ENCODE results near the gene NHERF1. TPM values are rescaled to one million over a fixed set of nuclear protein-coding genes. Genes with fewer than 3 reads are reported as not detected.

The NHERF1 gene
- total and polyA plus RNA-seq, 2 donors (not counting 1 experiment from before 2014, with no cell fraction given): 56.2 to 81.8 TPM

DNA sequence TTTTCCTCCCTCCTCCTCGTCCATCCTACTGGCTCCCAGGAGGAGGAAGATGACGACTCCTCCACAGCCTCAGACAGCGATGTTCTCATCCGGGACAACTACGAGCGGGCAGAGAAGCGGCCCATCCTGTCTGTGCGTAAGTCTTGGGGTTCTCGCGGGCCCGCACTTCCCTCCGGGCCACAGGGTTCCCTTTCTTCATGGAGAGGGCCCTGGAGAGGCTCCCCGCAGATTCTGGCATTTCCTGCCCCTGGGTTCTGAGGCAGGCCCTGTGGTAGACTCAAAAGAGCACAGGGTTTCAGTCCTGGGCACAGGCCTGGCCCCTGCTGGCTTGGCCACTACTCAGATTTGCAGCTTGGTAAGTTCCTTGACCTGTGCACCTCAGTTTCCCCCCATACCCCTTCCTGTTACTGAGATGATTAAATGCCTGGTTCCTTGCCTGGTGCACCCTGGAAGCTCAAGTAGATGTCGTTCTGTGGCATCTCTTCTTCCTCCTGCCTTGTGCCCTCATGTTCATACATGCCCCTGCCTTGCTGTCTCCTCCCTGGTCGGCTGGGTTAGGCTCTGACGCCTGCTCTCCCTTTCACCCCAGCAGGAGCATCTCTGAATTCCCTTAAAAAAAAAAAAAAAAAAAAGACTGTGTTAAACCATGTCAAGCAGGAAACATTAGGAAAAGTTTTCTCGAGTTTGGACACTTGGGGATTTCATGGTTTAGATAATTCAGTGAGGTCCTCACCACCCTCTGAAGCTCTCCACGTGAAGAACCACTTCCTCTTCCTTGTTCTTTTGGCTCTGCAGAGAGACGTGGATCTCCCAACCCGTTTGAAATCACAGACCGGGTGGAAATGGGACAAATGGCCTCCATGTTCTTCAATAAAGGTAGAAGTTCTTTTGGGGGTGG is 42.0 kb downstream of the NHERF1 start:
- intact Hi-C loops (cut with micrococcal nuclease): loop anchor here (1.0 kb wide), 1 partner anchor 75 kb away; no protein-coding TSS in a partner anchor
- Histone ChIP-seq H2AFZ (ENCODE audit: insufficient read depth, low read depth, low read length, poor library complexity, severe bottlenecking) (no peak overlapping the region), H3K4me2 (replicated peaks; ENCODE audit: low read depth, low read length, poor library complexity, severe bottlenecking) (peak overlapping the region; percentile 26), H3K9ac (ENCODE audit: low read length) (no peak overlapping the region), H3K27ac (ENCODE audit: low read length in 2 of 2) (no peak overlapping the region), H3K4me1 (ENCODE audit: control insufficient read depth in 2 of 2, insufficient read depth in 2 of 2, low read length in 2 of 2) (peaks cover 8 to 24% of the 10 kb centered on the region in 2 donors), H3K36me3 (replicated peaks in 1 of 2; ENCODE audit: control extremely low read depth in 1 of 2, control insufficient read depth in 1 of 2, extremely low read depth in 1 of 2, insufficient read depth in 2 of 2, low read length in 1 of 2) (peaks cover 4 to 30% of the 10 kb centered on the region in 2 experiments), H3K4me3 (ENCODE audit: control extremely low read depth in 1 of 5, extremely low read depth in 1 of 5, insufficient read depth in 1 of 5, low read depth in 2 of 5, low read length in 4 of 5) (no peak overlapping the region), H4K20me1 (ENCODE audit: control insufficient read depth, insufficient read depth, low read length, poor library complexity, severe bottlenecking) (no peaks in the 10 kb centered on the region), H3K79me2 (ENCODE audit: control insufficient read depth, insufficient read depth, low read length) (peaks cover 13% of the 10 kb centered on the region), H3K27me3 (replicated peaks in 1 of 4; ENCODE audit: control extremely low read depth in 1 of 4, control insufficient read depth in 3 of 4, insufficient read depth in 4 of 4, low read length in 3 of 4) (no peaks in the 10 kb centered on the region), H3K9me3 (ENCODE audit: control extremely low read depth in 1 of 3, control insufficient read depth in 2 of 3, insufficient read depth in 1 of 3, low read length in 2 of 3) (no peaks in the 10 kb centered on the region)
- no peak for ATAC-seq (ENCODE audit: low read depth)
- DNase-seq: no peak
- Mint-ChIP-seq H3K9me3 (ENCODE audit: insufficient read depth) (no peaks in the 10 kb centered on the region), H3K4me1 (peaks cover 22% of the 10 kb centered on the region), H3K27ac (no peak overlapping the region), H3K27me3 (no peaks in the 10 kb centered on the region), H3K4me3 (no peak overlapping the region)
- WGBS (ENCODE audit: insufficient coverage): 89% methylated on average over 15 of the region's 21 CpGs
- ChIA-PET CTCF (interaction anchor here (0.7 to 8.7 kb wide), 28 partner anchors 9 to 665 kb away, joined by 3 to 181 read pairs (median 7); partner anchors contain the start of genes CD300H, CD300LD, FDXR and GRIN2C), POLR2A (interaction anchor here (0.7 kb wide), 1 partner anchor 14 kb away, joined by 6 read pairs; a partner anchor contains a TSS)
- TF ChIP-seq EZH2 (IDR thresholded peaks at IDR 0.05; ENCODE audit: borderline replicate concordance, insufficient read depth, low read depth, low read length, poor library complexity, severe bottlenecking): no peak
- TF ChIP-seq, protein P1, sequence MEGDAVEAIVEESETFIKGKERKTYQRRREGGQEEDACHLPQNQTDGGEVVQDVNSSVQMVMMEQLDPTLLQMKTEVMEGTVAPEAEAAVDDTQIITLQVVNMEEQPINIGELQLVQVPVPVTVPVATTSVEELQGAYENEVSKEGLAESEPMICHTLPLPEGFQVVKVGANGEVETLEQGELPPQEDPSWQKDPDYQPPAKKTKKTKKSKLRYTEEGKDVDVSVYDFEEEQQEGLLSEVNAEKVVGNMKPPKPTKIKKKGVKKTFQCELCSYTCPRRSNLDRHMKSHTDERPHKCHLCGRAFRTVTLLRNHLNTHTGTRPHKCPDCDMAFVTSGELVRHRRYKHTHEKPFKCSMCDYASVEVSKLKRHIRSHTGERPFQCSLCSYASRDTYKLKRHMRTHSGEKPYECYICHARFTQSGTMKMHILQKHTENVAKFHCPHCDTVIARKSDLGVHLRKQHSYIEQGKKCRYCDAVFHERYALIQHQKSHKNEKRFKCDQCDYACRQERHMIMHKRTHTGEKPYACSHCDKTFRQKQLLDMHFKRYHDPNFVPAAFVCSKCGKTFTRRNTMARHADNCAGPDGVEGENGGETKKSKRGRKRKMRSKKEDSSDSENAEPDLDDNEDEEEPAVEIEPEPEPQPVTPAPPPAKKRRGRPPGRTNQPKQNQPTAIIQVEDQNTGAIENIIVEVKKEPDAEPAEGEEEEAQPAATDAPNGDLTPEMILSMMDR (IDR thresholded peaks at IDR 0.05): no peak
